Testis (tissue), 2 donors: ENCODE data around the gene SLC6A12.

ENCODE experiments used
- CTCF ChIP-seq, 3 experiments: fragments of 450-650 bp in 2 of 3; fragments of 200-600 bp in 1 of 3; sonication (generic) in 1 of 3; IDR thresholded peaks; one replicate each; pipeline ENCODE4 v1.5.1; 2016 to 2019; ENCODE audit warnings: antibody characterized with exemption in 3 of 3, mild to moderate bottlenecking in 2 of 3, moderate library complexity in 1 of 3
- POLR2A ChIP-seq: fragments of 450-650 bp; IDR thresholded peaks from one replicate; pipeline ENCODE4 v1.6.1; 2017; ENCODE audit warnings: antibody characterized with exemption, mild to moderate bottlenecking, moderate library complexity

GRCh38 chr12:177336-177979 lies 36.5 kb downstream of the SLC6A12 start:
- TF ChIP-seq CTCF (IDR thresholded peaks at IDR 0.05) = no peak
- TF ChIP-seq POLR2A = no peak
